Transverse colon (tissue), 4 donors: ENCODE measurements around the gene CRLF1. TPM values are rescaled to one million over a fixed set of nuclear protein-coding genes. Genes with fewer than 3 reads are reported as not detected.
A peak's percentile ranks its signal among the peaks of the same experiment; 100 is the strongest.

ENCODE experiments used
- DNase-seq: peaks from one replicate; pipeline ENCODE4 v3.0.0-alpha.2; 2019
- H3K27ac ChIP-seq, 4 donors: fragments of 200-600 bp; sonication (generic); 2 replicates each; pipeline ENCODE4 v1.5.1; 2016 to 2018; ENCODE audit warnings: inconsistent platforms in 4 of 4
- H3K27me3 ChIP-seq: fragments of 200-600 bp; sonication (generic); 2 replicates; pipeline ENCODE4 v1.5.1; 2017; ENCODE audit warnings: inconsistent platforms
- H3K36me3 ChIP-seq, 4 donors: fragments of 200-600 bp; sonication (generic); 2 replicates each; pipeline ENCODE4 v1.5.1; 2017 to 2019; ENCODE audit warnings: inconsistent platforms in 4 of 4
- H3K4me1 ChIP-seq, 4 donors: fragments of 200-600 bp; sonication (generic); 2 replicates each; pipeline ENCODE4 v1.5.1; 2017 to 2020; ENCODE audit warnings: inconsistent platforms in 4 of 4
- H3K4me3 ChIP-seq, 4 donors: fragments of 200-600 bp; sonication (generic); 1 replicate in 1 of 4; 2 replicates in 3 of 4; pipeline versions ENCODE4 v1.5.1 to v1.6.1; 2017 to 2019; ENCODE audit warnings: inconsistent platforms in 4 of 4
- H3K9me3 ChIP-seq, 2 donors: fragments of 200-600 bp; sonication (generic); 2 replicates each; pipeline ENCODE4 v1.5.1; 2017 to 2019; ENCODE audit warnings: inconsistent platforms in 2 of 2
- EP300 ChIP-seq: sonication (generic); formaldehyde crosslinking; IDR thresholded peaks from one replicate; pipeline ENCODE4 v1.6.1; 2017; ENCODE audit warnings: antibody characterized with exemption, low read depth
- POLR2A ChIP-seq: fragments of 450-650 bp; IDR thresholded peaks from one replicate; pipeline ENCODE4 v1.6.1; 2016; ENCODE audit warnings: antibody characterized with exemption, mild to moderate bottlenecking, moderate library complexity
- POLR2AphosphoS5 ChIP-seq, 3 donors: sonication (generic); formaldehyde crosslinking; IDR thresholded peaks; one replicate each; pipeline ENCODE4 v1.6.1; 2016; ENCODE audit warnings: antibody characterized with exemption in 3 of 3
- WGBS, 2 donors: methylation state at CpG; one replicate each; pipeline ENCODE4 v1.1.5; 2018; ENCODE audit warnings: low coverage in 1 of 2; 5-methylcytosine and 5-hydroxymethylcytosine counted together
- in situ Hi-C, 4 donors: fragments of 200-750 bp; cut with MboI; loops; one replicate each; pipeline versions ENCODE4 v1.15.0 to v1.15.1; 2017; ENCODE audit warnings: low sequenced_read_pairs in 3 of 4, low pct_ligation_motif_present in 1 of 4, low pct_unique_long_range_greater_than_20kb in 1 of 4
- intact Hi-C: fragments of 100-400 bp; cut with DNase I; formaldehyde crosslinking; loops from one replicate; pipeline ENCODE4 v1.15.1; 2023; ENCODE audit warnings: low total_unique reads
- small RNA-seq, 4 donors: library from RNA; depleted of rRNA; stranded (forward); fragments of <200 nt; gene quantifications; one replicate each; pipeline ENCODE3, GENCODE V24; 2016
- total RNA-seq, 4 donors: library from RNA; depleted of rRNA; stranded (reverse); fragments of >200 nt; gene quantifications; one replicate each; pipeline ENCODE4 v1.1.0, GENCODE V29; 2016
- TF ChIP-seq, protein P1 (sequence below), 5 experiments: fragments of 200-600 bp in 3 of 5; fragments of 450-650 bp in 2 of 5; sonication (generic) in 3 of 5; IDR thresholded peaks; 1 replicate in 2 of 5; 2 replicates in 3 of 5; pipeline ENCODE4 v1.5.1; 2016 to 2017; ENCODE audit warnings: antibody characterized with exemption in 5 of 5, inconsistent platforms in 3 of 5, mild to moderate bottlenecking in 2 of 5, moderate library complexity in 1 of 5

CRLF1 gene
- total RNA-seq, 4 donors from 2014 or later: 1.1 to 21.0 (median 6.1) TPM

- H3K27me3 ChIP-seq: no peaks in the 10 kb centered on the region
- peaks cover 0 to 8% (median 0%) of the 10 kb centered on the region in 4 donors for H3K36me3 ChIP-seq
- H3K27ac ChIP-seq: peak overlapping the region; percentile 92 to 97 (median 94)
- H3K4me1 ChIP-seq: peaks cover 5 to 19% (median 10%) of the 10 kb centered on the region in 4 donors
- H3K4me3 ChIP-seq: peak overlapping the region; percentile 58 to 90 (median 74)
- no peaks in the 10 kb centered on the region for H3K9me3 ChIP-seq
- DNase-seq: no peak
- in situ Hi-C loops: no loop called here
- TF ChIP-seq, protein P1, sequence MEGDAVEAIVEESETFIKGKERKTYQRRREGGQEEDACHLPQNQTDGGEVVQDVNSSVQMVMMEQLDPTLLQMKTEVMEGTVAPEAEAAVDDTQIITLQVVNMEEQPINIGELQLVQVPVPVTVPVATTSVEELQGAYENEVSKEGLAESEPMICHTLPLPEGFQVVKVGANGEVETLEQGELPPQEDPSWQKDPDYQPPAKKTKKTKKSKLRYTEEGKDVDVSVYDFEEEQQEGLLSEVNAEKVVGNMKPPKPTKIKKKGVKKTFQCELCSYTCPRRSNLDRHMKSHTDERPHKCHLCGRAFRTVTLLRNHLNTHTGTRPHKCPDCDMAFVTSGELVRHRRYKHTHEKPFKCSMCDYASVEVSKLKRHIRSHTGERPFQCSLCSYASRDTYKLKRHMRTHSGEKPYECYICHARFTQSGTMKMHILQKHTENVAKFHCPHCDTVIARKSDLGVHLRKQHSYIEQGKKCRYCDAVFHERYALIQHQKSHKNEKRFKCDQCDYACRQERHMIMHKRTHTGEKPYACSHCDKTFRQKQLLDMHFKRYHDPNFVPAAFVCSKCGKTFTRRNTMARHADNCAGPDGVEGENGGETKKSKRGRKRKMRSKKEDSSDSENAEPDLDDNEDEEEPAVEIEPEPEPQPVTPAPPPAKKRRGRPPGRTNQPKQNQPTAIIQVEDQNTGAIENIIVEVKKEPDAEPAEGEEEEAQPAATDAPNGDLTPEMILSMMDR (IDR thresholded peaks at IDR 0.05): no peak
- no peak for TF ChIP-seq POLR2AphosphoS5 (IDR thresholded peaks at IDR 0.05)
- no peak for TF ChIP-seq EP300
- no peak for TF ChIP-seq POLR2A
- intact Hi-C loops: no loop called here
- WGBS, 2 donors: 3% methylated on average over 11 of the region's 11 CpGs; no CpG with 5 or more reads in 1 of the 2 donors
Observed at GRCh38 chr19:18558202-18558555, 48.4 kb downstream of the CRLF1 start.

DNA sequence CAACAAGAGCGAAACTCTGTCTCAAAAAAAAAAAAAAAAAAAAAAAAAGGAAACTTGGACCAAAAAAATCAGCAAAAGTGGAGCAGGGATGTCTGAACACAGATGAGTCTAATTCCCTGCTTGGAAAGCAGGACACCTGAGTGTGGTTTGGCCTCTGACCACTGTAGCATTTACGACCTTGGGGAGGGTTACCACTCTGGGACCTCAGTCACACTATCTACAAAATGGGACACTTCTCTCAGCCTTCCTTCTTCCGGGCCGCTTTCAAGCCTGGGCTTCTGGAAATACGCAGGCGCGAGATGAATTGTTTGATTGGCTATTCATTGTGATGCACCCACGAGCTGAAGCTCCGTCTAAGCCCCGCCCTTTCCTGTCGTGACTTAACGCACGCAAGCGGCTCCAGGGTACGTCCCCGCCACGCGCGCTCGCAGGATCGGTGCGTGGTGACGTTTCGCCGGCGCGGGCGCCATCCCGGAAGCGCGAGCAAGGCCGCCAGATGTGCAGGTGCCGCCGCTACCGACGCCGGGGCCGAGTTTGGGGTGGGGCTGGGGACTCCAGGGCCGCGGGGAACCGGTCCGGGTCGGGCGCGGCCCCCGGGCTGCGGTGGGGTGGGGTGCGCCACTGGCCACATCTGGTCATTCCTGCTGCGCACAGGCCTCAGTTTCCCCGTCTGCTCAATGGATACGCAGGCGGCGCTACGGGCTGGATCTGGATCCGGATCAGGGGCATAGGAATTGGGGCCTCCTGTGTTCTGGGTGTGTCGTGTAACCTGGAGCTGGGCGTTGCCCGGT, 49.0 kb downstream of the CRLF1 start, which contains the start of gene KXD1:
KXD1 (plus strand) TSS at position 460 of the 791 bp plus-strand sequence. CDS start 4,187 bp downstream, outside the sequence.
- H3K9me3 ChIP-seq: no peaks in the 10 kb centered on the region
- H3K36me3 ChIP-seq: peaks cover 0 to 3% (median 0%) of the 10 kb centered on the region in 4 donors
- peak within 1 kb of the TSS; percentile 92 to 97 (median 94) for H3K27ac ChIP-seq
- TF ChIP-seq, protein P1 (IDR thresholded peaks at IDR 0.05): no peak
- TF ChIP-seq POLR2A: peak; percentile 84
- TF ChIP-seq EP300: peak; percentile 47
- TF ChIP-seq POLR2AphosphoS5 (IDR thresholded peaks at IDR 0.05): peak; percentile 87 to 98 (median 95)
- H3K4me1 ChIP-seq: peaks cover 5 to 19% (median 10%) of the 10 kb centered on the region in 4 donors
- peak; percentile 98 for DNase-seq
- H3K27me3 ChIP-seq: no peaks in the 10 kb centered on the region
- intact Hi-C loops (no loop called here), in situ Hi-C loops (no loop called here)
- 0 to 2% methylated on average over 3 to 32 of the region's 58 CpGs for WGBS, 2 donors
- H3K4me3 ChIP-seq: peak within 1 kb of the TSS; percentile 58 to 90 (median 74)

GRCh38 chr19:18551631-18552030, 55.0 kb downstream of the CRLF1 start:
- DNase-seq: no peak
- Histone ChIP-seq H3K4me1 (no peaks in the 10 kb centered on the region), H3K27ac (no peak overlapping the region), H3K9me3 (no peaks in the 10 kb centered on the region), H3K4me3 (no peak overlapping the region), H3K27me3 (no peaks in the 10 kb centered on the region), H3K36me3 (no peaks in the 10 kb centered on the region)
- 48 to 67% methylated on average over 2 to 6 of the region's 6 CpGs for WGBS, 2 donors
- intact Hi-C loops: no loop called here
- TF ChIP-seq POLR2A: no peak
- in situ Hi-C loops: no loop called here

GRCh38 chr19:18543814-18544475, 62.7 kb downstream of the CRLF1 start:
- Histone ChIP-seq H3K36me3 (peaks cover 0 to 6% (median 0%) of the 10 kb centered on the region in 4 donors), H3K4me1 (peaks cover 14 to 20% (median 17%) of the 10 kb centered on the region in 4 donors), H3K4me3 (peak overlapping the region; percentile 24 to 87 (median 76)), H3K27me3 (no peaks in the 10 kb centered on the region), H3K27ac (peak overlapping the region; percentile 88 to 95 (median 91)), H3K9me3 (no peaks in the 10 kb centered on the region)
- in situ Hi-C loops: no loop called here
- DNase-seq: peak; percentile 82
- intact Hi-C loops: no loop called here
- TF ChIP-seq EP300: no peak
- TF ChIP-seq POLR2A: peak; percentile 67
- peak in 2 of 3 donors; percentile 67 to 68 for TF ChIP-seq POLR2AphosphoS5 (IDR thresholded peaks at IDR 0.05)
- TF ChIP-seq, protein P1 (IDR thresholded peaks at IDR 0.05): no peak
- WGBS, 2 donors: 3 to 33% methylated on average over 1 to 12 of the region's 12 CpGs

Small RNA genes within 50 kb of the gene (small RNA-seq; reads per million reads assigned to genes)
- 0 reads per million in 4 donors for gene RN7SL155P

Other genes with a start within 250 kb of the CRLF1 start
- gene GDF15, start 220.6 kb downstream of the CRLF1 start, total RNA-seq: 10 to 100 TPM; 36.3 to 77.0 (median 58.9) TPM
- gene LRRC25, start 209.2 kb downstream of the CRLF1 start, total RNA-seq: 1 to 10 TPM in 3 of 4 donors, not detected in 1; 3.3 to 4.9 (median 4.1) TPM
- gene SSBP4, start 187.4 kb downstream of the CRLF1 start, total RNA-seq: 10 to 100 TPM in 3 of 4 donors, 1 to 10 TPM in 1; 9.4 to 40.4 (median 32.2) TPM
- 10 to 100 TPM in 2 of 4 donors, 1 to 10 TPM in 2; 3.0 to 15.1 (median 8.8) TPM for gene ISYNA1, start 168.7 kb downstream of the CRLF1 start, total RNA-seq
- 10 to 100 TPM; 16.2 to 72.2 (median 18.0) TPM for gene ELL, start 84.7 kb downstream of the CRLF1 start, total RNA-seq
- gene FKBP8, start 63.2 kb downstream of the CRLF1 start, total RNA-seq: 100 to 1,000 TPM; 267 to 318 (median 275) TPM
- gene KXD1, start 48.9 kb downstream of the CRLF1 start, total RNA-seq: 100 to 1,000 TPM in 2 of 4 donors, 10 to 100 TPM in 2; 62.1 to 195 (median 98.0) TPM
- gene UBA52, start 34.9 kb downstream of the CRLF1 start, total RNA-seq: 100 to 1,000 TPM; 421 to 735 (median 566) TPM
- gene REX1BD, start 18.0 kb downstream of the CRLF1 start, total RNA-seq: 100 to 1,000 TPM in 2 of 4 donors, 10 to 100 TPM in 2; 75.1 to 171 (median 121) TPM
- gene TMEM59L, start 6.1 kb upstream of the CRLF1 start, total RNA-seq: 10 to 100 TPM in 2 of 4 donors, under 1 TPM in 2; 0.48 to 21.7 (median 8.6) TPM
- gene KLHL26, start 30.2 kb upstream of the CRLF1 start, total RNA-seq: 10 to 100 TPM in 1 of 4 donors, 1 to 10 TPM in 3; 7.0 to 15.7 (median 7.6) TPM
- gene CRTC1, start 76.9 kb upstream of the CRLF1 start, total RNA-seq: 10 to 100 TPM in 1 of 4 donors, 1 to 10 TPM in 3; 6.2 to 17.6 (median 7.7) TPM
- gene COMP, start 184.5 kb upstream of the CRLF1 start, total RNA-seq: under 1 TPM in 2 of 4 donors, not detected in 2; 0.32 to 0.55 TPM
- gene UPF1, start 225.2 kb upstream of the CRLF1 start, total RNA-seq: 100 to 1,000 TPM in 1 of 4 donors, 10 to 100 TPM in 3; 84.2 to 153 (median 91.9) TPM